Smooth muscle cell (in vitro differentiated cells): ENCODE results near the gene WWC2. TPM values are rescaled to one million over a fixed set of nuclear protein-coding genes. Genes with fewer than 3 reads are reported as not detected.

Source experiments
- DNase-seq: peaks from one replicate; lab custom pipeline; 2025; ENCODE audit not compliant: unreplicated experiment; lab: John Stamatoyannopoulos, UW
- H2AFZ ChIP-seq: fragments of 200-600 bp; sonication (generic); 2 replicates; pipeline ENCODE4 v1.6.0; 2016; ENCODE audit warnings: antibody characterized with exemption, low read depth, mild to moderate bottlenecking
- H3F3A ChIP-seq: fragments of 200-600 bp; sonication (generic); 2 replicates; pipeline ENCODE4 v1.6.0; 2017; ENCODE audit warnings: antibody characterized with exemption, low read depth
- H3K27ac ChIP-seq: fragments of 200-600 bp; sonication (generic); 2 replicates; pipeline ENCODE4 v1.5.1; 2016; ENCODE audit warnings: low read depth, mild to moderate bottlenecking
- H3K27me3 ChIP-seq: fragments of 200-600 bp; sonication (generic); 2 replicates; pipeline ENCODE4 v1.6.1; 2016; ENCODE audit warnings: low read depth, mild to moderate bottlenecking
- H3K36me3 ChIP-seq: fragments of 200-600 bp; sonication (generic); 2 replicates; pipeline ENCODE4 v1.5.1; 2016; ENCODE audit warnings: low read depth
- H3K4me1 ChIP-seq: fragments of 200-600 bp; sonication (generic); 2 replicates; pipeline ENCODE4 v1.5.1; 2016; ENCODE audit warnings: low read depth
- H3K4me2 ChIP-seq: fragments of 200-600 bp; sonication (generic); 2 replicates; pipeline ENCODE4 v1.6.0; 2016; ENCODE audit warnings: mild to moderate bottlenecking
- H3K4me3 ChIP-seq: fragments of 200-600 bp; sonication (generic); 2 replicates; pipeline ENCODE4 v1.5.1; 2016; ENCODE audit warnings: mild to moderate bottlenecking
- H3K79me2 ChIP-seq: fragments of 200-600 bp; sonication (generic); 2 replicates; pipeline ENCODE4 v1.6.0; 2016; ENCODE audit warnings: low read depth, mild to moderate bottlenecking
- H3K9ac ChIP-seq: fragments of 200-600 bp; sonication (generic); 2 replicates; pipeline ENCODE4 v1.6.0; 2016; ENCODE audit warnings: low read depth
- H3K9me3 ChIP-seq: fragments of 200-600 bp; sonication (generic); replicated peaks from 2 replicates; pipeline ENCODE4 v1.5.1; 2016; ENCODE audit warnings: low read depth
- H4K20me1 ChIP-seq: fragments of 200-600 bp; sonication (generic); 2 replicates; pipeline ENCODE4 v1.6.0; 2016; ENCODE audit warnings: low read depth
- CTCF ChIP-seq: fragments of 200-600 bp; sonication (generic); IDR thresholded peaks from 2 replicates; pipeline ENCODE4 v1.5.1; 2017; ENCODE audit warnings: borderline replicate concordance, mild to moderate bottlenecking, antibody characterized with exemption; ENCODE audit not compliant: insufficient read depth, poor library complexity, severe bottlenecking
- WGBS: methylation state at CpG from one replicate; pipeline ENCODE4 v1.1.7; 2016; ENCODE audit warnings: low lambda C conversion rate; 5-methylcytosine and 5-hydroxymethylcytosine counted together
- polyA plus RNA-seq: library from polyadenylated mRNA; unstranded; fragments of >200 nt; fragmentation: Nextera tagmentation; extraction: Ambion mirVana; gene quantifications from 2 replicates; pipeline ENCODE4 v1.2.1, GENCODE V29; 2016
- total RNA-seq: library from RNA; depleted of rRNA; stranded (reverse); fragments of >200 nt; gene quantifications from 2 replicates; pipeline ENCODE4 v1.2.3, GENCODE V29; 2014

WWC2 gene
- total and polyA plus RNA-seq, 2 experiments from 2014 or later, result 11.2 to 13.5 TPM

GRCh38 chr4:183248201-183248600 lies 149.1 kb downstream of the WWC2 start:
- no peak overlapping the region for H3K27ac ChIP-seq
- H2AFZ ChIP-seq, result no peak overlapping the region
- H3K36me3 ChIP-seq, result peaks cover 6% of the 10 kb centered on the region
- DNase-seq, result no peak
- TF ChIP-seq CTCF, result no peak
- no peak overlapping the region for H3K4me2 ChIP-seq
- H4K20me1 ChIP-seq, result no peaks in the 10 kb centered on the region
- no peak overlapping the region for H3K4me3 ChIP-seq
- H3F3A ChIP-seq, result no peaks in the 10 kb centered on the region
- H3K9ac ChIP-seq, result no peak overlapping the region
- no peaks in the 10 kb centered on the region for H3K4me1 ChIP-seq
- H3K79me2 ChIP-seq, result no peaks in the 10 kb centered on the region
- whole genome bisulfite sequencing, result 99% methylated on average over 2 of the region's 2 CpGs
- no peaks in the 10 kb centered on the region for H3K27me3 ChIP-seq
- no peaks in the 10 kb centered on the region for H3K9me3 ChIP-seq

GRCh38 chr4:183249854-183250253 lies 150.8 kb downstream of the WWC2 start:
- no peak for DNase-seq
- Histone ChIP-seq H3K4me2 (no peak overlapping the region), H3K27me3 (no peaks in the 10 kb centered on the region), H3K4me3 (no peak overlapping the region), H3K4me1 (no peaks in the 10 kb centered on the region), H3K9me3 (no peaks in the 10 kb centered on the region), H4K20me1 (no peaks in the 10 kb centered on the region), H3K9ac (no peak overlapping the region), H3K36me3 (peaks cover 6% of the 10 kb centered on the region), H3K79me2 (no peaks in the 10 kb centered on the region), H3K27ac (no peak overlapping the region), H2AFZ (no peak overlapping the region), H3F3A (no peaks in the 10 kb centered on the region)
- WGBS, result 72% methylated on average over 2 of the region's 2 CpGs
- peak; percentile 44 for TF ChIP-seq CTCF

DNA sequence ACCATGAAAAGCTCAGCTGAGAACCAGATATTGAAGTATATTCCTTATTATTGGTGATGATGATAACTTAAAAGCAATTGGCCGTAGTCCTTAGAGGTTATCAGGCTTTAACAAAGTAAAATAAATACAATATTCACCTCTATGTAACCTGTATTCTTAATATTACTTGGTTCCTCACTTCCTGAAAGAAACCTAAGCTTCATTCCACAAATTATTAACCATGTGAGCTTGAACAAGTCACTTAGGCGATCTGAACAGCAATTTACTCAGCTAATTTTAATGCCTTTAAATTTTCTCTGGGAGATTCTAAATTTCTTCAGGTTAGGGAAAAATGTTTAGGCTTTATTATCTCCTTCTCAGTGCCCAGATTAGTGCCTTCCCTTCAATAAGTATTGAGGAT lies 151.8 kb downstream of the WWC2 start:
- no peaks in the 10 kb centered on the region for H3K9me3 ChIP-seq
- 97% methylated on average over 2 of the region's 2 CpGs for WGBS
- H3K4me2 ChIP-seq, result no peak overlapping the region
- H3F3A ChIP-seq, result no peaks in the 10 kb centered on the region
- no peak overlapping the region for H2AFZ ChIP-seq
- TF ChIP-seq CTCF, result no peak
- H3K27me3 ChIP-seq, result no peaks in the 10 kb centered on the region
- no peaks in the 10 kb centered on the region for H3K79me2 ChIP-seq
- no peak overlapping the region for H3K4me3 ChIP-seq
- H3K4me1 ChIP-seq, result no peaks in the 10 kb centered on the region
- no peak overlapping the region for H3K27ac ChIP-seq
- no peaks in the 10 kb centered on the region for H4K20me1 ChIP-seq
- DNase-seq, result no peak
- peaks cover 6% of the 10 kb centered on the region for H3K36me3 ChIP-seq
- H3K9ac ChIP-seq, result no peak overlapping the region

GRCh38 chr4:183252959-183253358 lies 153.9 kb downstream of the WWC2 start:
- H3K4me2 ChIP-seq, result no peak overlapping the region
- no peak overlapping the region for H3K4me3 ChIP-seq
- DNase-seq, result no peak
- 95% methylated on average over 4 of the region's 4 CpGs for WGBS
- peaks cover 3% of the 10 kb centered on the region for H3F3A ChIP-seq
- H3K79me2 ChIP-seq, result no peaks in the 10 kb centered on the region
- no peaks in the 10 kb centered on the region for H3K36me3 ChIP-seq
- no peak overlapping the region for H2AFZ ChIP-seq
- no peaks in the 10 kb centered on the region for H3K9me3 ChIP-seq
- no peak for TF ChIP-seq CTCF
- no peaks in the 10 kb centered on the region for H3K4me1 ChIP-seq
- no peak overlapping the region for H3K27ac ChIP-seq
- H3K9ac ChIP-seq, result no peak overlapping the region
- H4K20me1 ChIP-seq, result peaks cover 5% of the 10 kb centered on the region
- H3K27me3 ChIP-seq, result no peaks in the 10 kb centered on the region
